Measurements from ENCODE around the gene RHD. TPM values are rescaled to one million over a fixed set of nuclear protein-coding genes. Genes with fewer than 3 reads are reported as not detected.

RHD gene
- total RNA-seq, 1 experiment from 2014 or later: not detected

- Histone ChIP-seq H3K27ac (ENCODE audit: low read depth, low read length, poor library complexity, severe bottlenecking) (no peak overlapping the region), H3K4me3 (ENCODE audit: low read depth, low read length, poor library complexity, severe bottlenecking) (no peak overlapping the region), H3K9me3 (ENCODE audit: low read depth, low read length, poor library complexity, severe bottlenecking) (no peaks in the 10 kb centered on the region), H3K4me1 (ENCODE audit: insufficient read depth, low read length, poor library complexity, severe bottlenecking) (no peaks in the 10 kb centered on the region), H3K36me3 (ENCODE audit: insufficient read depth, low read length, poor library complexity, severe bottlenecking) (peaks cover 45% of the 10 kb centered on the region), H3K27me3 (replicated peaks; ENCODE audit: insufficient read depth, low read depth, low read length, poor library complexity) (no peaks in the 10 kb centered on the region)
- no peak for TF ChIP-seq CTCF (conservative IDR thresholded peaks at IDR 0.05; ENCODE audit: low read depth, low read length)
- TF ChIP-seq EZH2 (IDR thresholded peaks at IDR 0.05; ENCODE audit: borderline replicate concordance, low read depth, low read length, poor library complexity, severe bottlenecking): no peak
- ChIA-PET CTCF (no interaction called here), POLR2A (ENCODE audit: low non-redundant PET) (no interaction called here)
- no TSS peak for BruUV-seq (replicated peaks)
- intact Hi-C loops (cut with micrococcal nuclease; ENCODE audit: unreplicated experiment): no loop called here
- no peak for DNase-seq (ENCODE audit: low spot score)
Observed at GRCh38 chr1:25356441-25356840, 84.1 kb downstream of the RHD start.

- H3K9me3 ChIP-seq (ENCODE audit: low read depth, low read length, poor library complexity, severe bottlenecking): no peaks in the 10 kb centered on the region
- intact Hi-C loops (cut with micrococcal nuclease; ENCODE audit: unreplicated experiment): no loop called here
- ChIA-PET CTCF (no interaction called here), POLR2A (ENCODE audit: low non-redundant PET) (no interaction called here)
- TF ChIP-seq EZH2 (IDR thresholded peaks at IDR 0.05; ENCODE audit: borderline replicate concordance, low read depth, low read length, poor library complexity, severe bottlenecking) (no peak), CTCF (conservative IDR thresholded peaks at IDR 0.05; ENCODE audit: low read depth, low read length) (no peak)
- no peak for DNase-seq (ENCODE audit: low spot score)
- H3K4me3 ChIP-seq (ENCODE audit: low read depth, low read length, poor library complexity, severe bottlenecking): no peak overlapping the region
- H3K27me3 ChIP-seq (replicated peaks; ENCODE audit: insufficient read depth, low read depth, low read length, poor library complexity): no peaks in the 10 kb centered on the region
- no TSS peak for BruUV-seq (replicated peaks)
- peaks cover 45% of the 10 kb centered on the region for H3K36me3 ChIP-seq (ENCODE audit: insufficient read depth, low read length, poor library complexity, severe bottlenecking)
- H3K27ac ChIP-seq (ENCODE audit: low read depth, low read length, poor library complexity, severe bottlenecking): no peak overlapping the region
- no peaks in the 10 kb centered on the region for H3K4me1 ChIP-seq (ENCODE audit: insufficient read depth, low read length, poor library complexity, severe bottlenecking)
Observed at GRCh38 chr1:25356848-25357247, 84.5 kb downstream of the RHD start.

GRCh38 chr1:25360596-25361581 lies 88.6 kb downstream of the RHD start:
- no peaks in the 10 kb centered on the region for H3K9me3 ChIP-seq (ENCODE audit: low read depth, low read length, poor library complexity, severe bottlenecking)
- H3K27ac ChIP-seq (ENCODE audit: low read depth, low read length, poor library complexity, severe bottlenecking): no peak overlapping the region
- BruUV-seq (replicated peaks): no TSS peak
- CTCF ChIA-PET: no interaction called here
- intact Hi-C loops (cut with micrococcal nuclease; ENCODE audit: unreplicated experiment): no loop called here
- H3K4me3 ChIP-seq (ENCODE audit: low read depth, low read length, poor library complexity, severe bottlenecking): no peak overlapping the region
- H3K36me3 ChIP-seq (ENCODE audit: insufficient read depth, low read length, poor library complexity, severe bottlenecking): peaks cover 23% of the 10 kb centered on the region
- no peaks in the 10 kb centered on the region for H3K4me1 ChIP-seq (ENCODE audit: insufficient read depth, low read length, poor library complexity, severe bottlenecking)
- POLR2A ChIA-PET (ENCODE audit: low non-redundant PET): no interaction called here
- no peaks in the 10 kb centered on the region for H3K27me3 ChIP-seq (replicated peaks; ENCODE audit: insufficient read depth, low read depth, low read length, poor library complexity)
- no peak for DNase-seq (ENCODE audit: low spot score)
- TF ChIP-seq EZH2 (IDR thresholded peaks at IDR 0.05; ENCODE audit: borderline replicate concordance, low read depth, low read length, poor library complexity, severe bottlenecking) (no peak), CTCF (conservative IDR thresholded peaks at IDR 0.05; ENCODE audit: low read depth, low read length) (no peak)
